ENCODE measurements around the gene MSRB2. TPM values are rescaled to one million over a fixed set of nuclear protein-coding genes. Genes with fewer than 3 reads are reported as not detected.

The MSRB2 gene
- total and polyA plus RNA-seq, 2 donors (not counting 1 experiment from before 2014, with no cell fraction given): 19.0 to 33.0 TPM

GRCh38 chr10:23114228-23114850, 19.0 kb downstream of the MSRB2 start:
- no peaks in the 10 kb centered on the region for H3K79me2 ChIP-seq (ENCODE audit: control insufficient read depth, insufficient read depth, low read length)
- H2AFZ ChIP-seq (ENCODE audit: low read length): no peak overlapping the region
- H3K36me3 ChIP-seq (ENCODE audit: control insufficient read depth, insufficient read depth, low read length): peaks cover 2% of the 10 kb centered on the region
- no peak overlapping the region for H3K4me3 ChIP-seq (replicated peaks in 1 of 4; ENCODE audit: control extremely low read depth in 1 of 4, insufficient read depth in 1 of 4, low read depth in 3 of 4, low read length in 4 of 4)
- TF ChIP-seq EZH2 (IDR thresholded peaks at IDR 0.05; ENCODE audit: low read length, missing control alignments): no peak
- no peak for TF ChIP-seq CTCF (conservative IDR thresholded peaks at IDR 0.05 in 1 of 2, IDR thresholded peaks at IDR 0.05 in 1 of 2; ENCODE audit: low read depth in 1 of 2, low read length in 2 of 2)
- H3K9ac ChIP-seq (ENCODE audit: insufficient read depth, low read length): no peak overlapping the region
- no peaks in the 10 kb centered on the region for H3K27me3 ChIP-seq (ENCODE audit: control insufficient read depth, insufficient read depth, low read length)
- no peaks in the 10 kb centered on the region for H4K20me1 ChIP-seq (ENCODE audit: control insufficient read depth, extremely low read depth, insufficient read depth, low read length)
- no peaks in the 10 kb centered on the region for H3K9me3 ChIP-seq (ENCODE audit: control insufficient read depth, insufficient read depth, low read depth, low read length)
- no peaks in the 10 kb centered on the region for H3K4me1 ChIP-seq (ENCODE audit: control insufficient read depth, extremely low read depth, insufficient read depth, low read length)
- no peak overlapping the region for H3K27ac ChIP-seq (ENCODE audit: insufficient read depth, low read length)
- H3K4me2 ChIP-seq (ENCODE audit: extremely low read depth, insufficient read depth, low read length): no peak overlapping the region
- no peak for DNase-seq (ENCODE audit: low read depth in 2 of 2)

- H3K4me1 ChIP-seq (ENCODE audit: control insufficient read depth, extremely low read depth, insufficient read depth, low read length): no peaks in the 10 kb centered on the region
- H3K9me3 ChIP-seq (ENCODE audit: control insufficient read depth, insufficient read depth, low read depth, low read length): no peaks in the 10 kb centered on the region
- no peak for DNase-seq (ENCODE audit: low read depth in 2 of 2)
- H3K36me3 ChIP-seq (ENCODE audit: control insufficient read depth, insufficient read depth, low read length): peaks cover 2% of the 10 kb centered on the region
- H4K20me1 ChIP-seq (ENCODE audit: control insufficient read depth, extremely low read depth, insufficient read depth, low read length): no peaks in the 10 kb centered on the region
- no peak overlapping the region for H3K4me3 ChIP-seq (replicated peaks in 1 of 4; ENCODE audit: control extremely low read depth in 1 of 4, insufficient read depth in 1 of 4, low read depth in 3 of 4, low read length in 4 of 4)
- H3K4me2 ChIP-seq (ENCODE audit: extremely low read depth, insufficient read depth, low read length): no peak overlapping the region
- no peak overlapping the region for H2AFZ ChIP-seq (ENCODE audit: low read length)
- no peaks in the 10 kb centered on the region for H3K79me2 ChIP-seq (ENCODE audit: control insufficient read depth, insufficient read depth, low read length)
- no peak for TF ChIP-seq CTCF (conservative IDR thresholded peaks at IDR 0.05 in 1 of 2, IDR thresholded peaks at IDR 0.05 in 1 of 2; ENCODE audit: low read depth in 1 of 2, low read length in 2 of 2)
- no peak for TF ChIP-seq EZH2 (IDR thresholded peaks at IDR 0.05; ENCODE audit: low read length, missing control alignments)
- no peak overlapping the region for H3K9ac ChIP-seq (ENCODE audit: insufficient read depth, low read length)
- H3K27ac ChIP-seq (ENCODE audit: insufficient read depth, low read length): no peak overlapping the region
- H3K27me3 ChIP-seq (ENCODE audit: control insufficient read depth, insufficient read depth, low read length): no peaks in the 10 kb centered on the region
These were observed 21.3 kb downstream of the MSRB2 start for GRCh38 chr10:23116486-23117205.

- peaks cover under 1% of the 10 kb centered on the region for H3K36me3 ChIP-seq (ENCODE audit: control insufficient read depth, insufficient read depth, low read length)
- no peak overlapping the region for H3K9ac ChIP-seq (ENCODE audit: insufficient read depth, low read length)
- no peaks in the 10 kb centered on the region for H3K9me3 ChIP-seq (ENCODE audit: control insufficient read depth, insufficient read depth, low read depth, low read length)
- TF ChIP-seq EZH2 (IDR thresholded peaks at IDR 0.05; ENCODE audit: low read length, missing control alignments) (no peak), CTCF (conservative IDR thresholded peaks at IDR 0.05 in 1 of 2, IDR thresholded peaks at IDR 0.05 in 1 of 2; ENCODE audit: low read depth in 1 of 2, low read length in 2 of 2) (no peak)
- no peaks in the 10 kb centered on the region for H3K27me3 ChIP-seq (ENCODE audit: control insufficient read depth, insufficient read depth, low read length)
- H2AFZ ChIP-seq (ENCODE audit: low read length): no peak overlapping the region
- H3K79me2 ChIP-seq (ENCODE audit: control insufficient read depth, insufficient read depth, low read length): no peaks in the 10 kb centered on the region
- no peak overlapping the region for H3K4me3 ChIP-seq (replicated peaks in 1 of 4; ENCODE audit: control extremely low read depth in 1 of 4, insufficient read depth in 1 of 4, low read depth in 3 of 4, low read length in 4 of 4)
- no peaks in the 10 kb centered on the region for H3K4me1 ChIP-seq (ENCODE audit: control insufficient read depth, extremely low read depth, insufficient read depth, low read length)
- DNase-seq (ENCODE audit: low read depth in 2 of 2): no peak
- no peaks in the 10 kb centered on the region for H4K20me1 ChIP-seq (ENCODE audit: control insufficient read depth, extremely low read depth, insufficient read depth, low read length)
- H3K27ac ChIP-seq (ENCODE audit: insufficient read depth, low read length): no peak overlapping the region
- H3K4me2 ChIP-seq (ENCODE audit: extremely low read depth, insufficient read depth, low read length): no peak overlapping the region
These were observed 24.9 kb downstream of the MSRB2 start for GRCh38 chr10:23120001-23120934.

Measured in fibroblast of lung (primary cell).